Body of pancreas (tissue), 4 donors: ENCODE data around the gene SLC17A5. TPM values are rescaled to one million over a fixed set of nuclear protein-coding genes. Genes with fewer than 3 reads are reported as not detected.

ENCODE experiments used
- ATAC-seq: fragments of 150-250 bp; one replicate; pipeline ENCODE4 v1.9.1; 2016
- DNase-seq, 4 donors: peaks; one replicate each; pipeline ENCODE4 v3.0.0-alpha.2; 2019
- H3K27ac ChIP-seq, 4 donors: fragments of 200-600 bp; sonication (generic); 1 replicate in 3 of 4; 2 replicates in 1 of 4; pipeline versions ENCODE4 v1.5.1 to v1.6.1; 2016 to 2019; ENCODE audit warnings: mild to moderate bottlenecking in 1 of 4, mixed read lengths in 1 of 4, moderate library complexity in 1 of 4
- H3K27me3 ChIP-seq, 2 donors: fragments of 200-600 bp; sonication (generic); one replicate each; pipeline ENCODE4 v1.6.0; 2016; ENCODE audit warnings: mild to moderate bottlenecking in 1 of 2
- H3K36me3 ChIP-seq, 2 donors: fragments of 200-600 bp; sonication (generic); replicated peaks in 1 of 2; 2 replicates each; pipeline ENCODE4 v1.5.1; 2016; ENCODE audit warnings: low read depth in 2 of 2; ENCODE audit not compliant: insufficient read depth in 1 of 2
- H3K4me1 ChIP-seq: fragments of 200-600 bp; sonication (generic); one replicate; pipeline ENCODE4 v1.6.0; 2016
- H3K4me3 ChIP-seq, 2 donors: fragments of 200-600 bp; sonication (generic); 1 replicate in 1 of 2; 2 replicates in 1 of 2; pipeline ENCODE4 v1.5.1; 2016 to 2019
- H3K9me3 ChIP-seq, 3 donors: fragments of 200-600 bp; sonication (generic); 1 replicate in 2 of 3; 2 replicates in 1 of 3; pipeline ENCODE4 v1.5.1; 2016
- CTCF ChIP-seq, 7 experiments: fragments of 450-650 bp in 4 of 7; fragments of 200-600 bp in 3 of 7; sonication (generic) in 3 of 7; IDR thresholded peaks; one replicate each; pipeline ENCODE4 v1.5.1; 2016 to 2019; ENCODE audit warnings: antibody characterized with exemption in 7 of 7
- POLR2A ChIP-seq, 3 donors: fragments of 450-650 bp; IDR thresholded peaks; one replicate each; pipeline ENCODE4 v1.6.1; 2016; ENCODE audit warnings: antibody characterized with exemption in 3 of 3, mild to moderate bottlenecking in 2 of 3
- WGBS, 2 donors: methylation state at CpG; one replicate each; pipeline ENCODE4 v1.1.5; 2017; 5-methylcytosine and 5-hydroxymethylcytosine counted together
- intact Hi-C: fragments of 100-400 bp; cut with DNase I; formaldehyde crosslinking; loops from one replicate; pipeline ENCODE4 v1.15.1; 2023
- total RNA-seq, 2 donors: library from RNA; depleted of rRNA; stranded (reverse); fragments of >200 nt; gene quantifications; one replicate each; pipeline ENCODE4 v1.1.0, GENCODE V29; 2016

Gene SLC17A5
- total RNA-seq, 2 donors from 2014 or later = 4.9 to 11.2 TPM

DNA sequence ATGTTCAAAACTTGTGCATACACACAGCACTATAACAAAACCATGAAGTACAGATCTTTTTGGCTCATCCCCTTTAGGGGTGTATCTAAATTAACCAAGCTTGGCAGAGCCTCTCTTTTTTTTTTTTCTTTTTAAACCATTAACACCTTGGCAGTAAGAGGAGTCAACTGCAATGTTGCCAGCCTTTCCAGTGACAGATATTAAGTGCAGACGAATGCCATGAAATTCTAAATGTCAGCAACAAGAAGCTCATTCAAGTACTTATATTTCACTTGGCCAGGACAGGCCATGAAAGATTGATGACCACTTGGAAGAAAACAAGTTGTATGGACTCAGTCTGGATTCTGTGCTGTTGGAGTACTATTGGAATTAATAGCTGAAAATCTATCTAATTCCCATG lies 49.8 kb downstream of the SLC17A5 start:
- no peak overlapping the region for H3K27ac ChIP-seq
- TF ChIP-seq CTCF (IDR thresholded peaks at IDR 0.05) (no peak), POLR2A (IDR thresholded peaks at IDR 0.05) (no peak)
- H3K27me3 ChIP-seq = no peaks in the 10 kb centered on the region
- intact Hi-C loops = no loop called here
- H3K9me3 ChIP-seq = no peaks in the 10 kb centered on the region
- no peak overlapping the region for H3K4me3 ChIP-seq
- ATAC-seq (no peak), DNase-seq (no peak)
- peaks cover 0 to 2% of the 10 kb centered on the region in 2 donors for H3K36me3 ChIP-seq
- H3K4me1 ChIP-seq = no peaks in the 10 kb centered on the region
- 38 to 67% methylated on average over 1 of the region's 1 CpG for WGBS, 2 donors

DNA sequence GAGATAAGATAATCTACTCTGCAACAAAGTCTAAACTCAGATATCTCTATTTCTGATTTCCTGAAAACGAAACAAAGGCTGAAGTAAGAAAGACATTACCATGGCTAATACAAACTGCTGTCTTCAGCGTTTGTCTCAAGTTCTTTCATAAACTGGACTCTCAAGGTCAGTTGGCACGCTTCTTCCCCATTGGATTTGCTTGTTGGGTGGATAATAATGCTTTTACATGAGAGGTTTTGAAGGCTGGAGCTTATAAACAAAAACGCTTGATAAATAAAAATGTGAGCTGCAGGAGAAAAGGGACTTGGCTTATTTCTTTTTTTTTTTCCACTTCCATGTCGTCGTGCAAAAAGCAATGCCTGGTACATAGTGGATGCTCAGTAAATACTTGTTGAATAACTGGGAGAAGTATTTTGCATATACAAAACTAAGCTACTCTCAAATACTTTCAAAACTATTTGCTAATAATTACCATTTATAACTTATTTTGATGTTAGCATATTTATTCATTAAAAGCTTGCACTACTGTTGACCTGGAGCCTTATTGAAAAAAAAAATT lies 67.3 kb downstream of the SLC17A5 start:
- H3K9me3 ChIP-seq = no peaks in the 10 kb centered on the region
- intact Hi-C loops = no loop called here
- H3K4me1 ChIP-seq = peaks cover 23% of the 10 kb centered on the region
- ATAC-seq = no peak
- no peak for TF ChIP-seq CTCF (IDR thresholded peaks at IDR 0.05)
- TF ChIP-seq POLR2A (IDR thresholded peaks at IDR 0.05) = no peak
- WGBS, 2 donors = 21 to 23% methylated on average over 6 of the region's 6 CpGs
- H3K36me3 ChIP-seq = no peaks in the 10 kb centered on the region
- H3K27ac ChIP-seq = peak overlapping the region; percentile 22 to 94 (median 80)
- H3K4me3 ChIP-seq = no peak overlapping the region
- H3K27me3 ChIP-seq = no peaks in the 10 kb centered on the region
- peak in 3 of 4 donors; percentile 20 to 43 (median 25) for DNase-seq

DNA sequence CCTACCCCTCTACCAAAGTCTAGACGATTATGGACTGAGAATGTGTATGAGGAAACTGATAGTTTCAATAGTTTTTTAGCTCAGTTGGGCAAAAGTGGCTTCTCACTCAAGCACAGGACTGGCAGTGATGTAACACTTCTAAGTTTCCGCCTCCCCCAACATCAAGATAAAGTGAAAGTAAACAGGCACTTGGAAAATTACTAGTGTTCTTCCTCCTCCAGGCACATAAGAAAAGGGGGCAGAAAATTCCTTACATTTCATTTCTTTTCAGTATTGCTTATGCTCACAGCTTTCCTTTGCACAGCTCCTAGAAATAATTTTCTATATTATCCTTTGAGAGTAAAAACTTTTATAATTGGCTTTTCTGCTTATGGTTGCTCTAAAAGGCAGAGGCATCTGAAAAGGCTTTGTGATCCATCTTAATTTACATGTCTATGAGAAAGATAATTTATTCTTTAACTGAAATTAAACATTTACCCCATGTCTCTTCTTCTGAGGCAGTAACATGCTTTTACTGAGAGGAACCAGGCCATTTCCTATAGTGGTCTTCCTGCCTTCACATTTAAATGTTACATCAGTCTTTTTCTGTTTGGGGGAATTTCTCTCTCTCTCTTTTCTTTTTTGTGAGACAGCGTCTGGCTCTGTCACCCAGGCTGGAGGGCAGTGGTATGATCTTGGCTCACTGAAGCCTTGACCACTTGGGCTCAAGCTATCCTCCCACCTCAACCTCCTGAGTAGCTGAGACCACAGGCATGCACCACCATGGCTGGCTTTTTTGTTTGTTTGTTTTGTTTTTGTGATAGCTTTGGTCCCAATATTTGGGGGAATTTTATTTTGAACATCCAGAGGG lies 68.0 kb downstream of the SLC17A5 start:
- ATAC-seq = peak; percentile 93
- peak overlapping the region; percentile 22 to 94 (median 80) for H3K27ac ChIP-seq
- peaks cover 25% of the 10 kb centered on the region for H3K4me1 ChIP-seq
- no peak for TF ChIP-seq POLR2A (IDR thresholded peaks at IDR 0.05)
- TF ChIP-seq CTCF (IDR thresholded peaks at IDR 0.05) = peak in 1 of 7 experiments; percentile 15
- no peaks in the 10 kb centered on the region for H3K36me3 ChIP-seq
- no peaks in the 10 kb centered on the region for H3K9me3 ChIP-seq
- H3K4me3 ChIP-seq = no peak overlapping the region
- intact Hi-C loops = no loop called here
- WGBS, 2 donors = 6 to 8% methylated on average over 3 of the region's 3 CpGs
- no peaks in the 10 kb centered on the region for H3K27me3 ChIP-seq
- DNase-seq = peak; percentile 31 to 80 (median 54)

- no peaks in the 10 kb centered on the region for H3K27me3 ChIP-seq
- no peak overlapping the region for H3K4me3 ChIP-seq
- peaks cover 26% of the 10 kb centered on the region for H3K4me1 ChIP-seq
- no peak for ATAC-seq
- H3K27ac ChIP-seq = peak overlapping the region in 2 of 4 donors; percentile 67 to 87
- H3K36me3 ChIP-seq = no peaks in the 10 kb centered on the region
- no peak for TF ChIP-seq POLR2A (IDR thresholded peaks at IDR 0.05)
- no peak for TF ChIP-seq CTCF (IDR thresholded peaks at IDR 0.05)
- H3K9me3 ChIP-seq = no peaks in the 10 kb centered on the region
- intact Hi-C loops = no loop called here
- no peak for DNase-seq
- 73 to 97% methylated on average over 2 of the region's 2 CpGs for WGBS, 2 donors
Observed at GRCh38 chr6:73581293-73581692, 72.5 kb downstream of the SLC17A5 start.
